Fibroblast of skin of left biceps (primary cell): ENCODE measurements around the gene ATG9A.

ENCODE experiments used
- DNase-seq, 2 experiments: peaks; one replicate each; pipeline ENCODE4 v3.0.0-alpha.2; 2013; ENCODE audit warnings: low read depth in 2 of 2

The ATG9A gene

DNA sequence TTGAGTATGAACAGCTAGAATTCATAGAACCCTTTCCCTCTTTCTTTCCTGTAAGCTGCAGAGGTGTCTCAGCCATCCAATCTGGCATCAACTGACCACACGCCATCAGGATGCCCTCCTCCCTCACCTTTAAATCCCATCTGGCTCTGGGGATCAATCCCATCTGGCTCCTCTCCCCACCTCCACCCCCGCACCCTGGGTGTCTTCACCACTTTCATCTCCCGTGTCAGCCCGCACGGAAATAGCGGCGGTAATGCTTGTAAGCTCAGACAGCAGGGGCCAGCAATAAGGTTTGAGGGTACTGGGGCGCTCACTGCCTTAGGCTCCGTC is 23.1 kb upstream of the ATG9A start:
- DNase-seq = no peak

DNA sequence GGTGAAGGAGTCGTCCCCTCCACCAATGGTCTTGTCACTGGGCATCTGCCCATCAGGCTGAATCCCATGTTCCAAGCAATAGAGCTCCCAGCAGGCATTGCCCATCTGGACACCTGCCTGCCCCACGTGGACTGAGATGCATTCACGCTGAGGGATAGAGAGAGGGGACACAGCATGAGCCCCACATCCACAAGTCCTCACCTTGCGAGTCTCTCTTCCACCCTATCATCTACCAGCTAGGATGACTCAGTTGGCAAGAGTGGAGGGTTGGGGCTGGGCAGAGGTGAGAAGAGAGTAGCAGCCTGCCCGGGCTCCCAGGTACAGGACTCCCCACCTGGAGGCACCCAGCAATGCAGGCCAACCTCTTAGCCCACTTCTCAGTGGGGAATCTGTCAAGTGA is 22.6 kb upstream of the ATG9A start:
- no peak for DNase-seq

DNA sequence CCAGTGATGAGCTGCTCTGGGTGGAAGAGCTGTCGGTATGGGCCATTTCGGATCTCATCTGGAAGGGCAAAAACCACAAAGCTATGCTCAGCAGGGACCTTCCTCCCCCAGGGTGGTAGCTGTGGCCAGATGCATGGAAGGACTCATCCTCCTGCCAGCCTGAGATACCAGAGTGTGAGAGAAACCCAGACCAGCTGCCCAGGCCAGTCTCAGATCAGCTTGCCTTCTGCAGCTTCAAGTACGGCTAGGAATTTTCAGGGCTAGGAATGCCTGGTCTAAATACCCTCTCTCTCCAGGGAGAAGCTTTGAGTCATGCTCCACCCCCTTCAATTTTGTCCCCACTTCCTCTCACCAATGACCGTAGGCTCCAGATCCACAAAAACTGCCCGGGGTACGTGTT is 22.2 kb upstream of the ATG9A start:
- no peak for DNase-seq

DNA sequence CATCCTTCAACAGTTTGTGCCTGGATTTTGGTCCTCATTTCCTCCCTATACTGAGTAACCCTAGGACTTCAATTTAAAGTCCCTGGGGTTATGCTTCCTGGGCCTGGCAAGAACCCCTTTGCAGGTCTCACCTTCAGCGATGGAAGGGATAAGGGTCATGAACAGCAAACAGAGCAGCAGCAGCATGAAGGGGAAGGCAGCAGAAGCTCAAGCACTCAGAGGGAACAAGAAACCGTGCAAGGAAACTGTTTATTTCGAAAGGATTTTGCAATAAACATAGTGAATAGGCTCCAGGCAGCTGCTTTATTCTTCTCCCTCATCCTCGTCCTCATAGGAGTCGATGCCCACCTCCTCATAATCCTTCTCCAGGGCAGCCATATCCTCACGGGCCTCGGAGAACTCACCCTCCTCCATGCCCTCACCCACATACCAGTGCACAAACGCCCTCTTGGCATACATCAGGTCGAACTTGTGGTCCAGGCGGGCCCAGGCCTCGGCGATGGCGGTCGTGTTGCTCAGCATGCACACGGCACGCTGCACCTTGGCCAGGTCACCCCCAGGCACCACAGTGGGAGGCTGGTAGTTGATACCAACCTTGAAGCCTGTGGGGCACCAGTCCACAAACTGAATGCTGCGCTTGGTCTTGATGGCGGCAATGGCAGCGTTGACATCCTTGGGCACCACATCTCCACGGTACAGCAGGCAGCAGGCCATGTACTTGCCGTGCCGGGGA is 20.8 kb upstream of the ATG9A start:
- no peak for DNase-seq

DNA sequence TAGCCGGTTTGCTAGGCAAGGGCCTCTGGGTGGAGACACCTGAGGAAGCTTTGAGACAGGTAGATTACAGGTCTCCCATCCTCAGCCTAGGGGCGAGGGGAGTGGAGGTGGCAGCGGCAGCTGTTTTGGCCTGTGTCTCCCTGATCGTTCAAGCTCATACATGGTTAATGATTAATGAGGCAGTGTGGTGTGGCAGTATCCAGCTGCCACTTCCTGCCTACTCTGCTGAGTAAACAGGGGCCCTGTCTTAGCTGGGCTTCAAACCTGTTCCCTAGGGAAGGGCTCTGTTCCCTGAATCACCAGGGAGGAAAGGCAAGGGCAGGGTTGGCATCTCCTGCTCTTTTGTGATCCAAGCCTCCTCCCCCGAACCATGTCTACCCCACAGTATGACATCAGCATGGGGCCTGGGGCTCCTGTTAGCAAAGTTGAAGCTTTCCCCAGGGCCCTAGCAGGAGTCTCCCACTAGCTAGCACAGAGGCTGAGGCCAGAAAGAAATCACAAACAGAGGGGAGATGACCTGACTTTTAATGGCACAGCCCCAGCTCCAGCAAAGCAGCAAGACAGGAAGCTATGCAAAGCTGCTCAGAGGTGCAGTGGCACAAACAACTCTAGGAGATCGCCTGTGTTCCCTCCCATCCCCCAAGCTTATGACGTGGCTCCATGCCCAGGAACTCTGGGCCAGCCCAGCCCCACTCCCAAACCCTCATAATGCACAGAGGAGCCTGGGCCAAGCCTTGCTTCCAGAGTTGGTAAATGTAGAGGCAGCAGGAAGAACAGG is 20.0 kb upstream of the ATG9A start:
- DNase-seq = peak in 1 of 2 experiments; percentile 33

DNA sequence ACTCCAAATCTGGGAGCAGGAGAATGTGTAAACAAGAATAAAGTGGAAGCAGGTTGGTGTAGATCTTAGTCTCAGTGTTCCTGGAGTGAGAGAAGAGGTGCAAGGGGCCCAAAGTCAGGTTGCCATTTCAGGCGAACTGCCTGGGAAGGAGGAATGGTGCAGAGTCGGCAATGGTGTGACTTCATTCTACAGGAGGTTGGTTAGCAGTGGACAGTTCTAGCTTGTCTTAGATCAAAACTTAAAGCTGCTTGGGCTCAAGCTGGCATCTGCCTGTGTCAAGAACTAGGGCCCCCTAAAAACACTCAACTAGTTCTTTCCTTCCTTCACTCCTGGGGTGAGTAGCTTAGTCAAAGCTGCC is 19.4 kb upstream of the ATG9A start:
- no peak for DNase-seq

DNA sequence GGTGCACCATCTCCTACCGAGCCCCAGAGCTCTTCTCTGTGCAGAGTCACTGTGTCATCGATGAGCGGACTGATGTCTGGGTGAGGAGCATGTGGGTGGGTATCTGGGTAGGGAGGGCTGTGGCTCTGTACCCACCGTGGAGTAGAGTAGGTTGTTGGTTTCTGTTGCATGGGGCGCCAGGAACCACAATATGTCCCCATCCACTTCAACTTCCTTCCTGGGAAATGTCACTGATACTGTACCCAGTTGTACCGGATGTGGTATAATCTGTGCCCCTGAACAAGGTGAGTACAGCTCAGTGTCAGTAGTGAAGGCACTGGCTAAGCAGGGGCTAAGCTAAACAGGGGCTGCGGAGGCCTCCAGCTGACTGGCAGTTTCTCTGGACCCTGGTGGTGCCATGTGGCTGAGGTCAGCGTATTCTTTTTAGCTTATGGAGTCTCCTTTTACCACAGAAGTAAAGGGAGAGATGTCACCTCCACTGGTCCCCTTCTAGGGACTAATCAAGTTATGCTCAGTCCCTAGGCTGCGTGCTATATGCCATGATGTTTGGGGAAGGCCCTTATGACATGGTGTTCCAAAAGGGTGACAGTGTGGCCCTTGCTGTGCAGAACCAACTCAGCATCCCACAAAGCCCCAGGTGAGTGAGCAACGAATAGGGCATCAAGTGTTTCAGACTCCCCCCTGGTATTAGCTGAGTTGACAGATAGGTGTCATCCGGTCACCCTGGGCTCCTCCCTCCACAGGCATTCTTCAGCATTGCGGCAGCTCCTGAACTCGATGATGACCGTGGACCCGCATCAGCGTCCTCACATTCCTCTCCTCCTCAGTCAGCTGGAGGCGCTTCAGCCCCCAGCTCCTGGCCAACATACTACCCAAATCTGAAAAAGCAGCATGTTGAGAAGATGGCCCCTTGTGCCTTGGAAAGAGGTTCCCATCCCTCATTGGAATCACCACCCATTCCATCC is 18.5 kb upstream of the ATG9A start:
- no peak for DNase-seq

DNA sequence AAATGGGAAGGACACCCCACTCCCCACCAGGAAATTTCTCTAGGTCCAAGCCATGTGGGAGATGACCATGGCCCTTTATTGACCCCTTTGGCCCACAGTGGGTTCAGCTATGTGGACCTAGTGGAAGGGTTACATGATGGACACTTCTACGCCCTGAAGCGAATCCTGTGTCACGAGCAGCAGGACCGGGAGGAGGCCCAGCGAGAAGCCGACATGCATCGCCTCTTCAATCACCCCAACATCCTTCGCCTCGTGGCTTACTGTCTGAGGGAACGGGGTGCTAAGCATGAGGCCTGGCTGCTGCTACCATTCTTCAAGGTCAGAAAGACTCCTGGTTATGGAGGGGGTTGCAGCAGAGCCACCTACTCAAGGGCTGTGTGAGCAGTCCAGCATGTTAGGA is 17.1 kb upstream of the ATG9A start:
- DNase-seq = no peak

DNA sequence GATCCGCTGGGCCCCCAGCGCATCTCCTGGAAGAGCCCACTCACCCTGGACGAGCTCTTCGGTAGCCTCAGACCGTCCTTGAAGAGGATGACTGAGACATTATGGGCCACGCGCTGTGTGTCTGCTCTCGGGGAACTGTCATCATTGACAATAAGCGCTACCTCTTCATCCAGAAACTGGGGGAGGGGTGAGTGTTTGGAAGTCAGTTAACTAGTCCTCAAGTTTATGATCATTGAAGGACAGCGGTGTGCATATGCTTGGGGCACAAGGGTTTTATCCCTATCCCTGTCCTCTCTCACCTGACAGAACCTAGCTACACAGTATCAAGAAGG is 16.4 kb upstream of the ATG9A start:
- DNase-seq = no peak

DNA sequence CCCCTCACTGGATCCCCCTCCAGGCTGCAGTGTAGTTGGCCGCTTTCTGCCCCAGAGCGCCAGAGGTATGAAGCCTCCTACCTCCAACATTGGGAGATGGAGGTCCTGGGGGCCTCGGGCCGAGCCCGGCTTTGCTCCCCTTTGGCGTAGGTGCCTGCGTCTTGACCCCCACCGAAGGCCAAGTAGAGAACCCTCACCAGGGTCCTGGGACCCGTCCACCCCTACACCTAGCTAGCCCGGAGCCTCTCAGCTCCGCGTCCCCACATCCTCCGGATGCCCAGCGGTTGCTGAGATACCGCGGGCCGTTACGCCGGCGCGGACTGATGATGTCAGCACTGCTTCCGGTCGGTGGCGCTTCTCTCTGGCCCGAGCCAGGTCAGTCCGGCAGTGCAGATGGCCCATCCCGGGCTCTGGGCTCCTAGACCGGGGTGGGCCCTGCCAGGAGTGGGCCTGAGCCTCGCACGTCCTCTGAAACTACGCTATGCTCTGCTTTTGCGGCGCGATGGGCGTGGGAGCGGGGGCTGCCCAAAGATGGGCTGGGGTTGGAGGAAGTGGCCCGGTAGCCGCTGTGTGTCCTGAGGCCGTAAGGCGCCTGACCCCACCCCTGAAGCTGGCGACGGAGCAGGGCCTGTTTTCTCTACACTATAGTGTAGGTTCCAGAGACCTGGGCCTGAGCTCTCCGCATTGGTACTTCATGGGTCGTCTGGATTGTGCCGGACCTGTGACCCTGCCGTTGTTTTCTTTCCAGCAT is 15.9 kb upstream of the ATG9A start, which contains the start of the genes GLB1L and STK16:
GLB1L (minus strand) TSS at position 297 of the 751 bp plus-strand sequence. CDS start 1,871 bp downstream, outside the sequence.
STK16 (plus strand) TSS at position 332 of the 751 bp plus-strand sequence. CDS start 521 bp downstream, outside the sequence.
- DNase-seq = peak; percentile 72 to 73

DNA sequence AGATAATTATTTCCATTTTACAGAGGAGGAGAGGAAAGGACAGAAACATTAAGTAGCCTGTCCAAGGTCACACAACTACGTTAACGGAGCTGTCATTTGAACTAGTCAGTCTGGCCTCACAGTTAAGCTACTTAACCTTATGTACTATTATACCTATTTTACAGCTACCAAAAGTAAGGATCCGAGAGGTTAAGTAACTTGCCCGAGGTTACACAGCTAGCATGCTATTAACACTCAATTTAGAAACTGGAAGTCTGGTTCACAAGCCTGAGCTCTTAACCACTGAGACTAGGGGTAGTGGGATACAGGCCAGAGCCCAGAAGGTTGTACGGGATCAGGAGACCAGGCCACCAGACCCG is 15.3 kb upstream of the ATG9A start:
- DNase-seq = no peak

DNA sequence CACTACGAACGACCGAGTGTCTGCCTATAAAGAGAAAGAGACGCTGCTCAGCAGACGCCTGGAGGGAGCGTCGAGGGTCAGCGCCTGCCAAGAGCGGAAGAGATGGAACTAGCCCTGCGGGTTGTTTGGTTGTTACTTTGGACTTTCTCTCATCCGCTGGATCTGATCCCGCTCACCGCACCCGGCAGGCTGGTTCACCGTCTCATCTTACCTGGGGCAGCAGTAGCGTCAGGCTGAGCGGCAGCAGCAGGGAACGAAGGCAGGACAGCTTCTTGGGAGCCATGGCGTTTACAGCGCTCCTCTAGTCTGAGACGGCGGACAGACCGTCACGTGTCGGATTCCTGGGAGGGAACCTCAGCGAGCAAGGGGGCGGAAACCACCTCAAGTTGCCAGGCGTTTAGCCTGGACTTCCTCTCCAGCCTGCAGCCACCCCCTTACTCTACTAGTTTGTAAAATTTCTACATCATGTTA is 13.9 kb upstream of the ATG9A start:
- no peak for DNase-seq

DNA sequence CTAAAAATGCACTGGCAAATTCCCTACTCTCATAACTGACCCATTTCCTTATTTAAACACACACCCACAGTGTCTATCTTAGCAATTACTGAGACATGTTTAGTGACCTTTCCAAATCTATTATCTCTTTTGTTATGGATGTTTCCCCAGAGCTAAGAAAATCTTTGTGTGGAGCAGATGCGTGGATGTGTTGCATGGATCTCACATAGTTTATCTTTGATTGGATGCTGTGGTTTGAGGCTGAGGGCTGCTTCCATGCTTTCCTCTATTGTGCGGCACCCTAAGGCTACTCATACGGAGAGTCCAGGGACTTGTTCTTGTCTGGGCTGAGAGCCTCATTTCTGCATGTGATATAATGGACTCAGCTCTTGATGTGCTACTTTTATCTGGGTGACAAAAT is 4.9 kb upstream of the ATG9A start:
- DNase-seq = no peak

DNA sequence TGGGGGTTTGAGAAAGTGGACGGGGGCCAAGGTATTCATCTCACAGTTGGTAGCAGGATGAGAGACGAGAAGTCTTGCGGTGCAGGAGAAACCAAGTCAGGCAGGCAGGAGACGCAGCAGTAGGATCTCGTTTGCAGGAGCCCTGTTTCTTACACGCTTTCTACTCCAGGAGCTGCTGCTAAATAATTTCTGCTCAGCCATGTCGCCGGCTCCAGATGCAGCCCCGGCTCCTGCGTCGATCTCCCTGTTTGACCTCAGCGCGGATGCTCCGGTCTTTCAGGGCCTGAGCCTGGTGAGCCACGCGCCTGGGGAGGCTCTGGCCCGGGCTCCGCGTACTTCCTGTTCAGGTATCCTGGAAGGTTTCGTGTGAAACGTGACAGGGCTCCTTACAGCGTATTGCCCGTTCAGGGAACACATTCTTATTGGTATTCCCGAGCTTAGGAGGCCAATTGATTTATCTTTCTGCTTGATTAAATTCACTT is 664 bp upstream of the ATG9A start:
- DNase-seq = no peak

DNA sequence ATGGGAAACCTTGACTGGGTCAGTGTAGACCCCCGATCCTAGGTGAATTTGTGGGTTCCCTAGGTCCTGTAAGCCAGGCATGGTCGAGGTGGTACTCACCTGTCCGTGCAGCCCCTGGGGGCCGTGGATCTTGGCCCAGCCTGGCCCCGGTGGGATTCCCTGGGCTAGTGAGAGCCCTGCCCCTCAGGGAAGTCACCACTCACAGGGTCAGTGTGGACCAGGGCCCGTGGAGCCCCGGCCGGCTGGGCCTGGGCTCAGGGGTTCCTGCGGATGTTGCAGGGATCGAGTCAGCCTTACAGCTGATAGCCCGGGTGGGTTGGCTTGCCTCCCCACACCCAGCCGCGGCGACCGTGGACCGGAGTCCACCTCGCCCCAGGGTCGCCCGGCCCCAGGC is 528 bp downstream of the ATG9A start:
- DNase-seq = no peak

DNA sequence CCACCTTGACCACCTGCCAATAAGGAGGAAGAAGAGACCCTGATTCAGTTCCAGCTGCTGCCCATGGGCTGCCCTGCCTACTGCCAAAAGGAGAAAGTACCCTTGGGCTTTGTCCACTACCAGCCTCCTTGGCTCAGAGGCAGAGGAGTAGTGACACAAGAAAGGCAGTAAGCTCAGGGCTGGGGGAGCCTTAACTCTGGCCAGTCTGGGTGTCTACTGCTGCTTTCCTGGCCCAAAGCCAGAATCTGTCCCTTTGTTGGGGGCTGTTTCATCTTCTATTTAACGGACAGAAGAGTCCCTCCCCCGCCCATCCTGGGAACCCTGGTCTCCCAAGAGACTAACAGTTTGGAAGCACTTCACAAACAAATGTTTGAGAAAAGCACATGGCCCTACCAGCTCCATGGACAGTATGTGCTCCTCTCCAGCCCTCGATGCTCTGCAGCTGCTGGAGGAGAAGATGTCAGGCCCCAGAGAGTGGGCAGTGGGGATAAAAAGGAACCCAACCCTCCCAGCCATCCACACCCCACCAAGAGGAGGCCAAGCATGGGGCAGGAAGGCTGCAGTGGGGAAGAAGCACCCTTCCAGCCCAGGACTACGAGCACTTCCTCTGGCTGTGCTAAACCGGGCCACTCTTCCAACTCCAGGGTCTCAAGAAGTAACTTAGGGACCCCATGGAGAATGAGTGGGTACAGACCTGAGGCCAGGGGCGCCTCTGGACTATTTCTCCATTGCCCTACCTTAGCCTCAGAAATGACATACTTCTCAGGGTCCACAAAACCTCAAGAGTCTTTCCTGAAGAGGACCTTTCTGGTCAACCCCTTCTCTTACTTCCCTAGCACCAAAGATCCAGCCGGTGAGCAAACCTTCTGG is 1.2 kb downstream of the ATG9A start:
- DNase-seq = no peak

DNA sequence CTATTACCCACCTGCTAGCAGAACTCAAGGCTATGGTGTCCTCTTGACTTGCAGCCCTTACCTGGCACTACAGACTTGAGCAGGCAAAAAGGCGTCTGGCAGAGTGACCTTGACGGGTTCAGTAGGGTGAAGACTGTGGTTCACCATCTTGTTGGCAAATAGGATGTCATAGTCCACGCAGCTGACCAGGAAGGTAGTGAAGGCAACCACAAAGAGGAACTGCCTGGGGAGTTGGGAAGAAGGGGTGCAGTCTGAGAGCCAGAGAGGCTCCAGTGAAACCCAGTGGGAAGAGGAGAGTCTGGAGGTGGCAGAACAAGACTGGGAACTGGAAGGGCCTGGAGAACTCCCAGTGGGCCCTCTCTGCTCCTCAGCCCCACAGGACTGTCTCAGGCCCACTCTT is 4.1 kb downstream of the ATG9A start:
- DNase-seq = no peak

DNA sequence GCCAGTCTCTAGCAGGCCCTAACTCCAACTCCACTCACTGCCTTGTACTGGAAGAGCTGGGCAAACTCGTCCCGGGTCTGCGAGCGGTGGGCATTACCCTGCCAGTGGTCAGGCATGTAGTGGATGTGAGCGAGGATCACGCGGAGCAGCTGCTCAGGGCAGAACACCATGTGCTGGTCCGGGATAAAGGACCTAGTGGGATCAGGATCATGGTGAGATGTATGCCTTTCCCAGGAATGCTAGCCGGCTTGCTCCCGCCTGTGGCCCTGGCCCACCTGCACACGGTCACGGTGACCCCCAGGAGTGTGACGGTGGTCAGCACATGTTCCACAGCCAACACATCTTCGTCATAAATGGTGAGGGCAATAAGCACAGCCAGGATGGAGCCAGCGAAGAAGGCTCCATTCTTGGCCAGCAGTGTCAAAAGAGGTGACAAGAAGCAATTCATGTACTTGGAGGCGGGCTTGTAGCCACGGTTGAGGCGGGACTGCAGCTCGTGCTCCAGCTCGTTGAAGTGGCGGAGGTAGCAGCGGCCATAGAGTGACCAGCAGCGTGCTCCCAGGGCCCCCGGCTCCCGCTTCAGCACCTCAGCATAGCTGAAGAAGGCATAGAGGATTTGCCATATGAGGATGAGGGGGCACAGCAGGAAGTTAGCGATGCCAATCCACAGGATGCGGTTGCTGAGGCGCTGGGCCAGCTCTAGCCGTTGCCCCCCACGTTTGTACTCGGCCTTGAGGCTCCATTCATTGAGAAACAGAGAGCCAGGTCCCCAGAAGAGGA is 5.4 kb downstream of the ATG9A start:
- DNase-seq = no peak

DNA sequence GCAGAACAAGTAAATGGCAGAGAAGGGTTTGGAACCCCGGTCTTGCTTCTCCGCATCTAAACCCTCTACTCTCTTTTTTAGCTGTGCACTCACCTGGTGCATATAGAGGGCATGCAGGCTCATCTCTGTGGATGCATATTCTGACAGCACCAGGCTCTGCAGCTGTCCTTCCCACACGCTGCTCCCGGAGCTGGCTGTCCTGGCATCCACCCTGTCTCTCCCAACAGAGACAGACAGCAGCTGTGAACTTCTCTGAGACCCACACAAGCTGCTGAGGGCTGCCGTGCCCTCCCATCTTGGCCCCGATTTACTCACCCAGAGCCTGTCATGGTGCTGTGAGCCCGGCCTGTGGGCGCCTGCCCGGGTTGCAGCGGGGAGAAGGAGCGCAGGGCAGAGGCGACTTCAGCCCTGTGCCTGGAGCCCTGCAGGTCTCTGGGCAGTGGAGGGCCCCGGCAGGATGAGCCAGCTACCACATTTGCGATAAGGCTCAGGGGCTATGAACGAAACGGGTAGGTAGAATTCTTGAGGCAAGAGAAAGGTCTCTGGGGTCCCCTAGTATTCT is 7.4 kb downstream of the ATG9A start:
- no peak for DNase-seq
